ENCODE measurements around the gene PLXND1.

PLXND1 gene

DNA sequence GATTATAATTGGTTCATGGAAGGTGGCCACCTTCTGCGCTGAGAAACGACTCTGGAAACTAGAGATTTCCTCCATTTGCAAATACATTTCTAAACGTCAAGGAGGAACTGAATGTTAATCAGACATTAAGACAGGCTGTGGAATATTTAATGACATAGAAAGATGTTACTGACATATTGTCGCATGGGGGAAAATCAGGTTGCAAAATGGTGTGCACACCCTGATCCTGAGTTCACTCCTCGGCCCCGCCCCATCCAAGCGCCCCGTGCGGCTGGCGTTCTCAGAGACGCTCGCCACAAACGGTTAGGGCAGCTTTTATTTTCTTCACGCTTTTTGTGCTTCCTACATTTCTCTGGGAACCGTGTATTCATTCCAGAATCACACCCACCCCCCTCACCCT is 52.8 kb downstream of the PLXND1 start:
- no peak for DNase-seq (ENCODE audit: low read depth)
- TF ChIP-seq, protein P1, sequence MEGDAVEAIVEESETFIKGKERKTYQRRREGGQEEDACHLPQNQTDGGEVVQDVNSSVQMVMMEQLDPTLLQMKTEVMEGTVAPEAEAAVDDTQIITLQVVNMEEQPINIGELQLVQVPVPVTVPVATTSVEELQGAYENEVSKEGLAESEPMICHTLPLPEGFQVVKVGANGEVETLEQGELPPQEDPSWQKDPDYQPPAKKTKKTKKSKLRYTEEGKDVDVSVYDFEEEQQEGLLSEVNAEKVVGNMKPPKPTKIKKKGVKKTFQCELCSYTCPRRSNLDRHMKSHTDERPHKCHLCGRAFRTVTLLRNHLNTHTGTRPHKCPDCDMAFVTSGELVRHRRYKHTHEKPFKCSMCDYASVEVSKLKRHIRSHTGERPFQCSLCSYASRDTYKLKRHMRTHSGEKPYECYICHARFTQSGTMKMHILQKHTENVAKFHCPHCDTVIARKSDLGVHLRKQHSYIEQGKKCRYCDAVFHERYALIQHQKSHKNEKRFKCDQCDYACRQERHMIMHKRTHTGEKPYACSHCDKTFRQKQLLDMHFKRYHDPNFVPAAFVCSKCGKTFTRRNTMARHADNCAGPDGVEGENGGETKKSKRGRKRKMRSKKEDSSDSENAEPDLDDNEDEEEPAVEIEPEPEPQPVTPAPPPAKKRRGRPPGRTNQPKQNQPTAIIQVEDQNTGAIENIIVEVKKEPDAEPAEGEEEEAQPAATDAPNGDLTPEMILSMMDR (IDR thresholded peaks at IDR 0.05; ENCODE audit: control insufficient read depth, insufficient read depth, low read depth, low read length, missing control alignments), result no peak
- no peak overlapping the region for H3K4me3 ChIP-seq (ENCODE audit: control insufficient read depth, low read depth, low read length)

GRCh38 chr3:129553171-129553570 is 53.3 kb downstream of the PLXND1 start:
- DNase-seq (ENCODE audit: low read depth), result no peak
- TF ChIP-seq, protein P1 (IDR thresholded peaks at IDR 0.05; ENCODE audit: control insufficient read depth, insufficient read depth, low read depth, low read length, missing control alignments), result no peak
- no peak overlapping the region for H3K4me3 ChIP-seq (ENCODE audit: control insufficient read depth, low read depth, low read length)

- TF ChIP-seq, protein P1 (IDR thresholded peaks at IDR 0.05; ENCODE audit: control insufficient read depth, insufficient read depth, low read depth, low read length, missing control alignments), result no peak
- no peak for DNase-seq (ENCODE audit: low read depth)
- H3K4me3 ChIP-seq (ENCODE audit: control insufficient read depth, low read depth, low read length), result no peak overlapping the region
These were observed 54.0 kb downstream of the PLXND1 start for GRCh38 chr3:129552287-129553050.

GRCh38 chr3:129549805-129550204 is 56.7 kb downstream of the PLXND1 start:
- no peak overlapping the region for H3K4me3 ChIP-seq (ENCODE audit: control insufficient read depth, low read depth, low read length)
- TF ChIP-seq, protein P1 (IDR thresholded peaks at IDR 0.05; ENCODE audit: control insufficient read depth, insufficient read depth, low read depth, low read length, missing control alignments), result no peak
- DNase-seq (ENCODE audit: low read depth), result no peak

GRCh38 chr3:129549006-129549800 is 57.3 kb downstream of the PLXND1 start:
- no peak overlapping the region for H3K4me3 ChIP-seq (ENCODE audit: control insufficient read depth, low read depth, low read length)
- DNase-seq (ENCODE audit: low read depth), result peak; percentile 5
- TF ChIP-seq, protein P1 (IDR thresholded peaks at IDR 0.05; ENCODE audit: control insufficient read depth, insufficient read depth, low read depth, low read length, missing control alignments), result no peak

DNA sequence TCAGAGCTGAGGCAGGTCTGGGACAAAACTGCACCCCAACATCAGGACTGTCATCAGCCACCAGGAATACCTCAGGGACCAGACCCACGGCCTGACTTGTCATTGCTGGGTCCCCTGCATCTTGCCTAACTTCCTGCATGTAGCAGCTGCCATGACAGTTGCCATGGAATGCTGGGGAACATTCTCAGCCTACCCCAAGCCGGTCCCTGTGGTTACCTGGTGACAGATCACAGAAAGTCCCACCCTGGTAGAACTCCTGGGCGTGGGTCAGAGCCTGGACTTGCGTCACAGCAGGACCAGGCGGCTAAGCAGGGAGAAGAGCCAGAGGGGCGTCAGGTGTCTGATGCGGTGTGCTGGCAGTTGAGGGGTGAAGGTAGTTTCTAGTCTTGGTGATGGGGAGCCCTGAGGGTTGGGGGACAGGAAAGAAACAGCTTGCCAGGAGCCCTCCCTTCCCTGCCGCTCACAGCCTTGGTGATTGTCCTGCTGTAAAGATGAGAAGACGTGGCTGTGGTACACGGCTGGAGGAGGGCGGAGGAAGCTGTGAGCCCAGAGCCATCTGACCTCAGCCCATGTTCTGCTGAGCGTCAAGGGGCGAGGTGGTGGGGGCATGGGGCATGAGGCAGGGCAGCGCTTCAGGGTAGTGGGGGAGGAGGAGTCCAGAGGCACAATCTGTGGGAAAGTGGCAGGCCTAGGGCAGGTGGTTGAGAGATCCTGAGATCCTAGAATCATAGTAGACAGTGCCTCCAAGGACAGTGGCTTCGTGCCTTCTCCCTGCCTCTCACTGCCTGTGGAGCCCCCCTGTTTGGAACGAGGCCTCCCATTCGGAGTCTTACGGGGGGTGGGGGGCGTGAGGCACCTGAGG is 58.1 kb downstream of the PLXND1 start:
- no peak for DNase-seq (ENCODE audit: low read depth)
- TF ChIP-seq, protein P1 (IDR thresholded peaks at IDR 0.05; ENCODE audit: control insufficient read depth, insufficient read depth, low read depth, low read length, missing control alignments), result no peak
- no peak overlapping the region for H3K4me3 ChIP-seq (ENCODE audit: control insufficient read depth, low read depth, low read length)
